Stimulated activated CD8-positive, alpha-beta memory T cell treated with anti-CD3 and anti-CD28 coated beads, Interleukin-4, amount 100 ng/mL, for 24 hours (primary cell): ENCODE data around the gene PITX2.
A peak's percentile ranks its signal among the peaks of the same experiment; 100 is the strongest.

Source experiments
- DNase-seq: peaks from one replicate; pipeline ENCODE4 v3.0.0-alpha.2; 2020; ENCODE audit warnings: low read depth

PITX2 gene

DNA sequence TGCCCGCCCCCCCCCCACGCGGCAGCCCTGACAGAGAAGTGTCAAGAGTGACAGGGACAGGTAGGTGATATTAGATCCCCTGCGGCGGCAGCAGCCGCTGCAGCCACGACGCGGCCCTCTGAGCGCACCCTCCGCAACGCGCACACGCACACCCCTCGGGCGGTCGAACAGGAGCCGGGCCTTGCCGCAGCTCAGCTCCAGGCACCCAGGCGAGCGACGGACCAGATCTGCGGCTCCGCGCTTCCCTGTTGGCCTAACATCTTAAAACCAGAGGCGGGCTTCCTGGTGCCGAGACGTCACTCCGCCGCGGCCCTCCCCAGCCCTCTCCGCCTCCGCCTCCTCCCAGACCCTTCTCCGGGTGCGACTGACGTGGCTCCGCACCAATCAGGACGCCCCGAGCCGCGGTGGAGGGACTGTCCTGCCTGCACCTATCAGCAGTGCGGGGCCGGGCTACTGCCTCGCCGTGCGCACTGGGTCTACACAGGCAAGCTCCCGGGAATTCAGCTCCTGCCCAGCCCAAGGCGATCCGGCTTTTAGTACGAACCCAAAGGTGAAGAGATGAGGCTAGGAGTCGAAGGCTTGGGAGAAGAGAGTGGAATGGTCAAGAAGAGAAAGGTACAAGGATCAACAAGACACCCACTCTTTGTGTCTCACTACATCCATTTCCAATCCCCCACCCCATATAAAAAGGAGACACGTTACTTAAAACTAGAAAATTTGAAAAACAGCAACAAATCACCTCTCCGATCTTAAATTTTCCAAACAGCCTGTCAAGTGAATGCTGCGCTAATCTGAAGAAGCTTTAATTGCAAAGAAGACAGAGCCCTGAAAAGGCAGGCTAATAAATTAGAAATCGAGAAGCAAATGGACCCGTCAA lies at the start of gene PITX2:
TSS of gene PITX2 (minus strand) at position 237 of the 877 bp plus-strand sequence. CDS start 617 bp downstream, outside the sequence.
- peak; percentile 40 for DNase-seq

DNA sequence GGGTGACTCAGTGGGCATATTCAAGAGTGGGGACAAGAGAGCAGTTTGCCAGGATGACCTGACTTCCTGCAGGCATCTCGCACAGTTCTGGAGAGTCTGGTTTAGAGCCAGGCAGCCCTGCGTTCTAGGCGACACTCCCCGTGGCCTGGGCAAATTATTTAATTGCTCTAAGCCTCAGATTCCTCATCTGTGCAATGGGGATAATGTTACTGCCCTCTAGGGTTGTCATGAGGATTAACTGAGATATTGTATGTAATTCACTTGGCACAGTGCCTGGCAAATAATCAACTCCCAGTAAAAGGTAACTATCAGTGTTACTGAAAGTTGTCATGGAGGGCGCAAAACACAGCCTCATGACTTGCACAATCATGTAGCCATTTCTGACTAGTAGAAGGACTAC lies 48.8 kb upstream of the PITX2 start:
- no peak for DNase-seq

GRCh38 chr4:110669663-110670062 lies 46.8 kb upstream of the PITX2 start:
- DNase-seq: no peak

DNA sequence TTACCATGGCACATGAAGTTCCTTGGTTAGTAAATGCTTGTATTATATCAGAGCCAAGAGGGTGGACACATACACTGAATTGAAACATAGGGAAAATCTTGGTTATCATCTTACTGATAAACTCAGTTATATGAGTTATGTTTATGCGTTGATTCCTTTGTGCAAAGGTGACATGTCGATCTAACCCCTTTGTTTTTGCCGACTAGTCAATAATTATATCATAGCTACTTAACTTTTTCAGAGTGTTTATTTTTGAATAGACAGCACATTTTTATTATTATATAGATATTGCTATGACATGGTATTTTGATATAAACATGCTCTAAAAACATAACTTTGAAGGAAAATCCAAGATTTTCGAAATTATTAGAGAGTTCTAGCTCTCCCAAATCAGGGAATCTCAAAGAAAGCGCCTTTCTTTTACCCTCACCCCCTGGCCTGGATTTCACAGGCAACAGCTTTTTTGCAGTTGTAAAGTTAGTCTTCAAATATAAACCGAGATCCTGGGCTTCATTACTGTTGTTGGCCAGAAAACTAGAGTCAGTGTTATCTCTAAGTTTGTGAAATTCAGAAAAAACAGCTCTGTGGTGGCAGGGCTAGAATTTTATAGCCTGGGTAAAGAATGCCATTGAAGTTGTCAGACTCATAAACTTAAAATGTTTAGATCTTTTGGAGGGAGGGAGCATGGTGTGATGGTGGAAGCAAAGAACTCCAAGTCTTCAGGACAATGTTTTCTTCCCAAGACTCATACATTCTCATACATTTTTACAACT lies 45.8 kb upstream of the PITX2 start:
- DNase-seq: no peak

GRCh38 chr4:110667670-110668069 lies 44.8 kb upstream of the PITX2 start:
- no peak for DNase-seq

- no peak for DNase-seq
These were observed 43.2 kb upstream of the PITX2 start for GRCh38 chr4:110666030-110666429.

DNA sequence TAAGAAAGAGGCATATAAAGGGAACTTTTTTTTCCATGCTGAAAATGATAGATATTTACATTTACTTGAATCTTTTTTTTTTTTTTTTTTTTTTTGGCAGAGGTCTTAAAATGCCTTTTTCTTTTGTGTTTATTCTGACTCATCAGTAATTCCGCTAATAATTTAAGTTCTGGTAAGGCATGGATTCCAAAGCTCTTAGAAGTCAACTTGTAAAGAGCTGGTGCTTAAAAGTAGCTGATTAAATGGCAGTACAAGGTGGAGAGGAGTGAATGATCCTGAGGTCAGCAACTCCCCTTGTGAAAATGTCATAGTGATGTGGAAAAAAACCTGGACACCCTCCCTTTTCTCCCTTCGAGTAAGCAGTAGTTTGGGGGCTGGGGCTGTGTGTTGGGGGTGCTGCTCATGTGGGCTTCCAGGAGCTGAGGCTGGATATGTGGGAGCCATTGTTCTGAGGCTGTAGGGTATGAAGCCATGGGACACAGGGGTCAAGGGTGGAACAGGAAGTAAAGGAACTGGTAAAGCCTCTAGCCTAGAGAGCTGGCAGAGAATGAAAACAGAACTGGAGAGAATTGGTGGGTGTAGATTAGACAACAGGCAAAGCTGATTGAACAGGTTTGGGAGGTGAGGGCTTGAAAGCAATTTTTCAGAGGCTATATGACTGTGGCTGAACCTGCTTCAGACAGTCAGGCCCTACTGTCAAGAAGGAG lies 41.0 kb upstream of the PITX2 start:
- no peak for DNase-seq

DNA sequence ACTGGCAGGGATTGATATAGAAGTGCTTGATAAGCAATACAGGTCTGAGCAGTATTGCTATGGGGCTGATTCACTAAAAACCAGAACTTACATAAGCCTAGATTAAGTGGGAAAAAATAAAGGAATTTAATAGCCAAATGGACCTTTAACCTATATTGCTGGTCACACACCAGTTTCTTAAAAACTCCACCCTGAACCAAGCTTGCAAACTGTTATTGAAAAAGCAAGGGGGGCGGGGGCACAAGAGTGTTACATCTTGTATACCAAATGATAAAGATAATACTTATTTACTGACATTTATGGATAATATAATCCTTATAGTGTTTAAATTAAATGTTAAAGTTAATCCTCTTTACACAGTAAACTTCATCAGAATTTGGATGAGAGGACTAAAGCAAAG lies 40.3 kb upstream of the PITX2 start:
- no peak for DNase-seq

- no peak for DNase-seq
These were observed 37.9 kb upstream of the PITX2 start for GRCh38 chr4:110660755-110661154.

DNA sequence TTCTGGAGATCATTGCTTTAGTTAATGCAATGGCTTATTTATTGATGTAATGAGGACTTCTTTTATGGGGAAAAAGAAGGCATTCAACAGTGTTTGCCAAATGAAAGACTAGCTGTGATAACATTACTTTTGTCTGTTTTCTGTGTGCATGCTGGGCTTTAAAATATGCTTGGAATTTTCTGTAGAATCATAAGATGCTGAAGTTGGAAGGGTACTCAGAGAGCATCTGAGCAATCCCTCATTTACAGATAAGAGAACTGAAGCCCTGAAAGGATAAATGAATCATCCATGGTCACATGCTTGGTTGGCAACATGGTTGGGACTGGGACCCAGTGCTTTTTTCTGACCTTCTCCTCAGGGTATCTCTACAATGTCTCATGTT lies 31.4 kb upstream of the PITX2 start:
- DNase-seq: no peak

DNA sequence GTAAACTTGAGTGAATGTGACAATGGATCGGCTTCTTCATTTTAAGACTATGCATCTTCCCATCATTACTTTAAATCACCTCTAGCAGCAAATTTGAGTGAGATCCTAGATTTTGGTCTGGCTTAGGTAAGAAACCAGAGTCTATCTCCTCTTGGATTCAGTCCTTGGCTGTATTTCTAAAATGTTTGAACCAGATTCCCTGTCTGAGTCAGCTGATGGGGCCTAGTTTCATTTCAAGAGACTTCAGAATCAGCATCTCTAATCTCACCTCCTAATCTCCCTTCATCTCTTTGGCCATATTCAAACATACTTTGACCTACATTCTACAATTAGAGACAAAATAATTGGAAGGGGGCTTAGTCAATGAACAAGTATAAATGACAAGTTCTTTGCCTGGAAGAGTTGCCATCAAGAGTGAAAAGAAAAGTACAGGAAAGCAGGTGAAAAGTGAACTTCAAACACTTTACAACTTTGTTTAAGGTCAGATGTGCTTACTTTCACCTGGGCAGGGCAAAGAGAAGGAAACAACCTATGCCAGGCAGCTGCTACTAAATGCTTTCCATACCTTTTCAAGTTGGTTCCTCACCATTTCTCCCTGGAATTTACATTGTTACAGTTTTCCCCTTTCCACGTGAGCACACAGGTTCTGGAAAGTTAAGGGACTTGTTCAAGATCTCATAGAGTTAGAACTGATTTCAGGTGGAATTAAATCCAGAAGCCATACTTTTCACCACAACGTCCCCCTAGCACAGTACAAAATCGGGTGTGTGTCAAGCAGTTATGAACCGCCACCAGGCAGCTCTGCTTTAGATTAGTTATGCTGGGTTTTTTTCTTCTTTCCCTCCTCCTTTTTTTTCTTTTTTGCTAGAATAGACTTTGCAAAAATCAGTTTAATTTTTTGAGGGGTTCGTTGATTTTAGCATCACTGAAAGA lies 30.7 kb upstream of the PITX2 start:
- no peak for DNase-seq

- DNase-seq: no peak
These were observed 21.1 kb upstream of the PITX2 start for GRCh38 chr4:110644008-110644407.

DNA sequence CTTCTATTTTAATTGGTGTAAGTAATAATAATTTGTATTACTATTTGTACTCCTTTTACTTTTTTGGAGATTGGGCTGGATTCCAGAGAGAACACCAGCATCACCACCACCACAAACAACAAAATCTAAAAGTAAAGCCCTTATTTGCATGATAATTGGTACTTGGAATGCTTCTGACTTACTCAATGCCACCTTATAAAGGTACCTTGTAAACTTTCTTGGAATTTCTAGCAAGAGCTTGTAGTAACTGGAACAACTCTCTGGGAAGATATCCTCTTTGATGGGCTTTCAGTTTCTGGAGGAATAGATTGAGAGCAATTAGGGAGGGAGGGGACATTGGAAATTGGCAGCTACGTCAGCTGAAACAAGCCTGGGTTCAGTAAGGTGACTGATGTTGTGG lies 20.2 kb upstream of the PITX2 start:
- DNase-seq: no peak

- no peak for DNase-seq
These were observed 18.3 kb upstream of the PITX2 start for GRCh38 chr4:110641218-110641617.

- no peak for DNase-seq
These were observed 17.7 kb upstream of the PITX2 start for GRCh38 chr4:110640576-110640975.

DNA sequence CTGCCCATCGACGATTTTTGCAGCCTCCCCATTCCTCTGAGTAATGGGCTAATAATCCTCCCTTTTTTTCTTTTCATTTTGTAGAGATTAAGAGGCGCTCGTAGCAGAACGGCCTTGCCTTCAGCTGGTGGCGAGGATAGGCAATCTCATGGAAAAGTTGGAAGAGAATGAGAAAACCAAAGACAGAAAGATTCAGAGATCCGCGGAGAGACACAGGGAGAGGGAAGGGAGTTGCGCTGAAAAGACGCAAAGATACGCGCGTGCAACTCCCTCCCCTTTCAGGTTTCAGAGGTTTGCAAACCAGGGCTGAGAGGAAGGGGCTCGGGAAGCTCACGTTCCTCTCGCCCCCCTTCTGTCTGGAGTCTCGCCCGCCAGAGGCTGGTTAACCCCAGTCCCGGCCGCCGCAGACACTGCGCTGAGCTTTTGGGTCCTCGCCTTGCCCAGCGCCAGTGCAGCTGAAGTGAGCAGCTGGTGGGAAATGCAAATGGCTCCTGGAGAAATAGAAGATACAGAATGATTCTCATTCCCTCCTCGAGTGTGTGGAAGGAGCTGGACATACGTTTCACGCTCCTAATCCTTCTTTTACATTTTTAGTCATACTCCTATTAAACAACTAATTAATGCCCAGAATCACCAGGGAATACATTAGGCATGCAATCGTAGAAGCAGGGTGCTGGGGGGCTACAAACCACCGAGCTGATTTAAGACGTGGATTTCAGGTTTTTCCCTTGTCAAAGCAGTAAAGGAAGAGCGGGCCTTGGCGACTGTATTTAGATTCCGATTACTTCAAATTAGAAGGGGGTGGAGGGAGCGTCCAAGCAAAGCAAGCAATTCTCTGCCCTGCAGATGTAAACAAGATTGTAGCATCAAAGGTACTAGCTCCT lies 16.6 kb upstream of the PITX2 start:
- no peak for DNase-seq

DNA sequence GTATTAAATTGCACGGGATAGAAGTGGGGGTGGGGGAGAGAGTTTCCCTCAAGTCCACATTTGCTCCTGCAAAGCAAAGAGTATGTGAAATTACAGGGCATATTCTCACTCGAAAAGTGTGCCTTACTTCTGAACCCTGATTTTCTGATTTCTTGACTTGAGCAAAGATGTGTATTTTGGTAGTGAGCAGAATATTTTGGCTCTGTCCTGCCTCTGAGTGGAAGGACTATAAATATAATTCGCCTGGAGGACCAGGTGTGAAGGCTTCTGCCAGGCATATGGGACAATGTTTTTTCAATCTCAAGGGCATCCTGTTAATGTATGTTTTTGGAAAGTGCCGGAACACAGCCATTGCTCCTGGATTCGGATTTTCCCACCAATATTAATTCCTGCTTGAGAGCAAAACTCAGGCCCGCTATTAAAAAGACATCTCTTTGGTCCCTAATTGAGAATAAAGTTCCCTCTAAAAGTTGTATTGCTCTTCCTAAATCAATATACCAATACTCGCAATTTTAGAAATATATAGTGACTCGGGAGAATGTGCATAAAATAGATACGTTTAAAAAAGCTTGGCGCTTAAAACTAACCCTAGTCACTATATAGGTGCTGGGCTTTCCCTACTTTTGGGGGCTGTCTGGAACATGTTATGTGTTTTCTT lies 15.3 kb upstream of the PITX2 start:
- no peak for DNase-seq

DNA sequence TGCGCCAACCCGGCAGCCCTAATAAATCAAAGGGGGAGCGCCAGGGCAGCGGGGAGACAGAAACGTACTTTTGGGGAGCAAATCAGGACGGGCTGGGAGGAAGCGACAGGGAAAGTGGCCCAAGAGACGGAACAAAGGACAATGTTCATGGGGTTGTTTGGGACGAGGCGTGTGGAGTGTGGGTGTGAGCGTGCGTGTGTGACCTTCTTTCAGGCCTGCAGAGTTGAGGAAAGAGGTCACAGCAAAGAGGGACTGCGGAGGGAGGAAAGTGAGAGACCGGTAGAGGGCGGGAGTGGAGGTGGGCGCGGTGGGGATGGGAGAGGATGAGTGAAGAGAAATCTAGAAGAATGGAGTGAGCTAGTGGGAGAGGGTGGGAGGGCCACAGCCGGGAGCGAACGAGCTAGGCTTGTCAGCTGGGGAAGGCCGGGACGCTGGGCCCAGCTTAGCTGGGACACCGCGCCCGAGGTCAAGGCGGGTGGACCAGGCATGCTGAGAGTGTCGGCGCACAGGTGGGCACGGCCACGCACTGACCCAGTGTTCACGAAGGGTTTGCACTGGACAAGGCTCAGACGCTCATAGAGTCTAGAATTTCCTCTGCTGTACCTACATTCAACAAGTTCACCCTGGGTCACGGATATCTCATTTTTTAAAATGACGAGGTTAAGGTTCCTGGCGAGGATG lies 14.7 kb upstream of the PITX2 start:
- no peak for DNase-seq

DNA sequence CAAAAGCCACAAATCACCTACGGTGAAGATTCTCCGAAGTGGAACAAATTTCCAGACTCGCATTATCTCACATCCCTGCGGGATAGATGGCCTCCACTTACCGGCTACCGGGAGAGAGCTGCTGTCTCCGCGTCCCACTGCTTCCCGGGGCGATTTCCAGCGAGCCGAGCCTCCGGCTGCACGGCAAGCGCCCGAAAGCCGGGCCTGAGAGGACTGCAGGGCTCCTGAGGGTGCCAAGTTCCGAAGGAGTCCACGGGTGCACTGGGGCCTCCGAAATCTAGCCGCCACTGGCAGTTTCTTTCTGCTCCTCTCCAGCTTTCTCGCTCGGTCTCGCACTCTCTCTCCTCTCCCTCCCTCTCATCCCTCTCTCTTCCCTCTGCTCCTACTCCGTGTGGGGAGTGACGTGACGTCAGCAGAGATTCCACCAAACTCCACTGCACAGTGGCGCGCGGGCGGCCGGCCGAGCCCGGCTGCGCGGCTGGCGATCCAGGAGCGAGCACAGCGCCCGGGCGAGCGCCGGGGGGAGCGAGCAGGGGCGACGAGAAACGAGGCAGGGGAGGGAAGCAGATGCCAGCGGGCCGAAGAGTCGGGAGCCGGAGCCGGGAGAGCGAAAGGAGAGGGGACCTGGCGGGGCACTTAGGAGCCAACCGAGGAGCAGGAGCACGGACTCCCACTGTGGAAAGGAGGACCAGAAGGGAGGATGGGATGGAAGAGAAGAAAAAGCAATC lies 14.0 kb upstream of the PITX2 start:
- DNase-seq: no peak
